Neural crest cell (in vitro differentiated cells): Measurements from ENCODE around the gene CEBPB. TPM values are rescaled to one million over a fixed set of nuclear protein-coding genes. Genes with fewer than 3 reads are reported as not detected.

Experiments used
- DNase-seq: peaks from one replicate; pipeline ENCODE4 v3.0.0; 2021; ENCODE audit warnings: low read depth, mixed read lengths, low spot score
- H3K27ac Mint-ChIP-seq: one replicate; pipeline ENCODE4 v1.8.0; 2021; ENCODE audit warnings: mild to moderate bottlenecking, mixed read lengths; ENCODE audit not compliant: unreplicated experiment
- H3K27me3 Mint-ChIP-seq: 2 replicates; pipeline ENCODE4 v1.8.0; 2021; ENCODE audit warnings: low read depth, mild to moderate bottlenecking, mixed read lengths
- H3K36me3 Mint-ChIP-seq: 2 replicates; pipeline ENCODE4 v1.8.0; 2021; ENCODE audit warnings: low read depth, mild to moderate bottlenecking, mixed read lengths
- H3K4me1 Mint-ChIP-seq: 2 replicates; pipeline ENCODE4 v1.8.0; 2021; ENCODE audit warnings: mixed read lengths
- H3K4me3 Mint-ChIP-seq: one replicate; pipeline ENCODE4 v1.8.0; 2021; ENCODE audit warnings: mild to moderate bottlenecking, mixed read lengths
- H3K9me3 Mint-ChIP-seq: 2 replicates; pipeline ENCODE4 v1.8.0; 2021; ENCODE audit warnings: mixed read lengths
- CTCF ChIP-seq: fragments of 200-600 bp; sonication (generic); conservative IDR thresholded peaks from 2 replicates; pipeline ENCODE4 v1.5.0; 2021; ENCODE audit warnings: antibody characterized with exemption, mild to moderate bottlenecking
- total RNA-seq: library from RNA; stranded (reverse); gene quantifications from 2 replicates; pipeline ENCODE4 v1.2.1, GENCODE V29; 2021

The CEBPB gene
- total RNA-seq, 1 donor from 2014 or later: 7.6 TPM

GRCh38 chr20:50229156-50229607 is 38.6 kb downstream of the CEBPB start:
- peaks cover 2% of the 10 kb centered on the region for H3K27me3 Mint-ChIP-seq
- no peak for DNase-seq
- no peaks in the 10 kb centered on the region for H3K36me3 Mint-ChIP-seq
- no peaks in the 10 kb centered on the region for H3K4me1 Mint-ChIP-seq
- H3K4me3 Mint-ChIP-seq: no peak overlapping the region
- TF ChIP-seq CTCF: no peak
- peak overlapping the region; percentile 96 for H3K27ac Mint-ChIP-seq
- no peaks in the 10 kb centered on the region for H3K9me3 Mint-ChIP-seq

DNA sequence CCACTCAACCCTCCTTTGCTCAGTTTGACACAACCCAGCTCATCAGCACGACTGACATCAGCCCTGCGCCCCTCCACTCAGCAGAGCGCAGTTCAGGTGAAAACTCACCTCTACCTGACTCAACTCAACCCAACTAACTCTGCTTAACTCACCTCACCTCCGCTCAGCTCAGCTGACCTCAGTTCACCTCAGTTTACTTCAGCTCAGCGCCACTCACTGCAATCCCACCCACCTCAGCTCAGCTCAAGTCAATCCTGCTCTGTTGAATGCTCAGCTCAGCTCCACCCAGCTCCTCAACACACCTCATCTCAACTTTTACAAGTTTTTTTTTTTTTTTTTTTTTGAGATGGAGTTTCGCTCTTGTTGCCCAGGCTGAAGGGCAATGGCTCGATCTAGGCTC is 39.6 kb downstream of the CEBPB start:
- H3K36me3 Mint-ChIP-seq: no peaks in the 10 kb centered on the region
- no peak for TF ChIP-seq CTCF
- H3K27ac Mint-ChIP-seq: peak overlapping the region; percentile 27
- no peak overlapping the region for H3K4me3 Mint-ChIP-seq
- no peaks in the 10 kb centered on the region for H3K4me1 Mint-ChIP-seq
- no peaks in the 10 kb centered on the region for H3K9me3 Mint-ChIP-seq
- no peak for DNase-seq
- peaks cover 2% of the 10 kb centered on the region for H3K27me3 Mint-ChIP-seq

DNA sequence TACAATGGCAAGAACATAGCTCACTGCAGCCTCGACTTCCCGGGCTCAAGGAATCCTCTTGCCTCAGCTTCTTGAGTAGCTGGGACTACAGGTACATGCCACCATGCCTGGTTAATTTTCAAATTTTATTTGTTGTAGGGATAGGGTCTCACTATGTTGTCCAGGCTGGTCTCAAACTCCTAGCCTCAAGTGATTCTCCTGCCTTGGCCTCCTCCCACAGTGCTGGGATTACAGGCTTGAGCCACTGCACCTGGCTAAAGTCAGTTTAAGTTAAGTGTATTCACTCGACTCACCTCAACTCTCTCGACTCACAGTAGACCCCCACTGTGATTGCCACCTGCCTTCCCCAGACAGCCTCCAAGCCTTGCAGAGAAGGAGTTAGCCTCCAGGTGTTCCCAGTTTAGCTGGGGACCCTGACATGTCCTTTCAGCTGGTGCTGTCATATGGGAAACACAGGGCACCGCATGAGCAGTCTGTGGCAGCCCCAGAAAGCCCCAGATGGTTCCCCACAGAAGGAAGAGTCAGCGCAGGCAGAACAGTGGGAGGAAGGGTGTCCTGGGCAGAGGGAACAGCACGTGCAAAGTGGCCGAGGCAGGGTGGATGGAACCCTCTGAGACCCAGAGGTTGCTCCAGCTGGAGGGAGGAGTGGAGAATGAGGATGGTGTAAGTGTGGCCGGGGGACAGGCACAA is 40.4 kb downstream of the CEBPB start:
- no peak for DNase-seq
- H3K36me3 Mint-ChIP-seq: no peaks in the 10 kb centered on the region
- no peaks in the 10 kb centered on the region for H3K4me1 Mint-ChIP-seq
- TF ChIP-seq CTCF: no peak
- H3K27ac Mint-ChIP-seq: no peak overlapping the region
- peaks cover 2% of the 10 kb centered on the region for H3K27me3 Mint-ChIP-seq
- H3K9me3 Mint-ChIP-seq: no peaks in the 10 kb centered on the region
- no peak overlapping the region for H3K4me3 Mint-ChIP-seq

DNA sequence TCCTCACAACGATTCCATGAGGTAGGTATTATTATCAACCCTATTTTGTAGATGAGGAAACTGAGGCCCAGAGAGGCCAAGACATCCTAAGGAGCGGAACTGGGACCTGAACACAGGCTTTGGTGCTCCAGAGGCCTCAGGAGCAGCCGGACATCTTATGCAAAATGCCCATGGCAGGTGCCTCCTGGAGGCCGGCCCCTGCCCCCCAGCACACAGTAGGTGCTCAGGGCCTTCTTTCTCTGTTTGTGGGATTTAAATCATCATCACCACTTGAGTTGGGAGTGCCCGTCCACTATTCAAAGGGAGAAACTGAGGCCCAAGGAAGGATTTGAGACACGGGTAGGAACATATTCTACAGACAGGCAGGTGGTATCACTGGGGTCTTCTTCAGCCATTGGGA is 41.2 kb downstream of the CEBPB start:
- TF ChIP-seq CTCF: no peak
- no peak overlapping the region for H3K27ac Mint-ChIP-seq
- peaks cover 2% of the 10 kb centered on the region for H3K27me3 Mint-ChIP-seq
- no peaks in the 10 kb centered on the region for H3K4me1 Mint-ChIP-seq
- DNase-seq: no peak
- no peaks in the 10 kb centered on the region for H3K36me3 Mint-ChIP-seq
- no peaks in the 10 kb centered on the region for H3K9me3 Mint-ChIP-seq
- no peak overlapping the region for H3K4me3 Mint-ChIP-seq

DNA sequence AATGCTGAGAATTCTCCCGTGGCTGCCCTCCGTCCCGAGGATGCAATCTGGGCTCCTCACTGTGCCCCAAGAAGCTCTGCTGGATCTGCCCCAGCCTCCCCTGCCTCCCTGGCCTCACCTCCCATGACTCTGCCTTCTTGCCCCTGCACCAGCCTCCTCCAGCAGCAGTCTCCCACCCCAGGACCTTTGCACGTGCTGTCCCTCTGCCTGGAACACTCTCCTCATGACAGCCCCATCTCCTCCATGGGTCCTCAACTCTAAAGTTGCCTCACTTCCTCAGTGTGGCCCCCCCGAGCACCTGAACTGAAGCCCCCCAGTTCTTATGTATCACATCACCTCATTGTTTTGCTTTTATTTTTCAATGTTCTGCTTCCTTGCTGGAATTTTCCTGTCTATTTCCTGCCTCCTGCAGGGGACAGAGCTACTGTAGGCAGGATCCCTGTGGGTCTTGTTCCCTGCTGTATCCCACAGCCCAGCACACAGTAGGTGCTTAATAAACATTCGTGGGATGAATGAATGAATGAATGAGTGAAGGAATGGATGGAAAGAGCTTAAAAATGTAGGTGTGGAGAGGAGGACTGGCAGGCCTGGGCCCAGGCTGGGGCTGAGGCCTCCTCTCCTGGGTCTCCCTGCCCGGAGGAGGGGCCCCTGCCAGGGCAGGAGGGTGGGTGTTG is 42.2 kb downstream of the CEBPB start:
- Mint-ChIP-seq H3K27ac (no peak overlapping the region), H3K27me3 (peaks cover 2% of the 10 kb centered on the region), H3K36me3 (no peaks in the 10 kb centered on the region), H3K4me3 (no peak overlapping the region), H3K9me3 (no peaks in the 10 kb centered on the region), H3K4me1 (peaks cover 5% of the 10 kb centered on the region)
- TF ChIP-seq CTCF: no peak
- DNase-seq: no peak
